Activated CD8-positive, alpha-beta memory T cell treated with anti-CD3 and anti-CD28 coated beads for 24 hours (primary cell): ENCODE data around the gene CR1.
"Not testable (repeated sequence)": the region's sequence is repeated elsewhere in the genome, so short reads cannot be mapped to it uniquely, and the experiment has no call there.

Experiments
- DNase-seq: peaks from one replicate; pipeline ENCODE4 v3.0.0-alpha.2; 2020

Gene CR1

DNA sequence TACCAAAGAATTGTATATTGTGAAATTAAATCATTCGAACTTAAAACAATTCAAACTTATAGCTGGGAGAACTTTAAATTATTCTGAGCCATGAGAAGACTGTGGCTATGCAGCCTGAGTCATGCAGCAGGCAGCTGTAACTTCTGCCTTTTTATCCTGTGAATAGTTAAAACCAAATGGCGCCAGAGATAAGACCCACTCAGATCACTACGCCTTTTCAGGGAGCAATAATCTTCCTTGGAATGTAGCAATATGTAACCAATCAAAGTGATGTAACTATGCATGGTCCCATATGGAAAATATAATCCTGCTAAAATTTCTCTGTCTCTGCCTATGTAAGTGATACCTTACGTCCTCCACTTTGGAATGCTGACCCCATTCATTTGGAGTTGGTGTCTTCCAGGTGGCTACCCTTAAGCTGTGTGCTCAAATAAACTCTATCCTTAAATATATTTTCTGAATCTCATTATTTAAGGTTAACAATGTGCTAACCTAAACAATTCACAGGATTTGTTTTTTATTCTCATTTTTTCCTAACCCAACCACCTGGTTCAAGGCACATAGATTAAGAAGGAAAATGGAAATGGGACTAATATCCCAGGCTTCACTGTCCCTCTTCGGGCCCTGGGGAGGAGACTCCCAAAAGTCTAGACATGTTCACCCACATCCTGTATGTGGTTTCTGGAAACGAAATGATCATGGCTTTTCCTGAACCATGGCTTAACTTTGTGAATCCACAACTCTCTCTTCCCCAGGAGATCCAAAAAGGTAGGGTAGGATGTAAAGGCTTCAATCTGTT lies 184.8 kb downstream of the CR1 start:
- not testable (repeated sequence) for DNase-seq

GRCh38 chr1:207682872-207683434 lies 187.0 kb downstream of the CR1 start:
- DNase-seq: not testable (repeated sequence)

DNA sequence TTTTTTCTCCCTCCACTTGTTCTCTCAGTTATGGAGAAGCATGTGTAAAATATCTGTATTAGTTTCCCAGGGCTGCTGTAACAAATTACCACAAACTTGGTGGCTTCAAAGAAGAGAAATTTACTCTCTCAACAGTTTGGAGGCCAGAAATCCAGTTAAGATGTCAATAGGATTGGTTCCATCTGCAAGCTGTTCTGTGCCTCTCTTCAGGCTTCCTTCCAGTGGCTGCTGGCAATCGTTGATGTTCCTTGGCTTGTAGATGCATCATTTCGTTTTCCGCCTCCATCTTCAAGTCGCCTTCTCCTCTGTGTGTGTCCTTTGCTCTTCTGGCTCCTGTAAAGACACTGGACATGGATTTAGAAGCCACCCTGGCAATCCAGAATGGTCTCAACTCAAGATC lies 194.6 kb downstream of the CR1 start:
- DNase-seq: not testable (repeated sequence)

- no peak for DNase-seq
Measured at GRCh38 chr1:207691010-207691409, 195.1 kb downstream of the CR1 start.
